Mesendoderm (in vitro differentiated cells): Measurements from ENCODE around the gene RPL19. TPM values are rescaled to one million over a fixed set of nuclear protein-coding genes. Genes with fewer than 3 reads are reported as not detected.
A peak's percentile ranks its signal among the peaks of the same experiment; 100 is the strongest.

Source experiments
- DNase-seq: peaks from one replicate; pipeline ENCODE4 v3.0.0; 2013
- H2AK5ac ChIP-seq: 2 replicates; pipeline ENCODE4 v1.6.1; 2013; ENCODE audit warnings: low read length, inconsistent platforms
- H2BK120ac ChIP-seq: 2 replicates; pipeline ENCODE4 v1.6.1; 2013; ENCODE audit warnings: low read depth, mild to moderate bottlenecking, low read length, moderate library complexity, mixed read lengths
- H2BK15ac ChIP-seq: replicated peaks from 2 replicates; pipeline ENCODE4 v1.6.1; 2013; ENCODE audit warnings: low read depth, mild to moderate bottlenecking, moderate library complexity
- H2BK5ac ChIP-seq: 2 replicates; pipeline ENCODE4 v1.6.1; 2013; ENCODE audit warnings: low read length, inconsistent platforms
- H3K18ac ChIP-seq: 2 replicates; pipeline ENCODE4 v1.6.1; 2013; ENCODE audit warnings: mild to moderate bottlenecking, low read length, mixed read lengths
- H3K23ac ChIP-seq: one replicate; pipeline ENCODE4 v1.6.1; 2013; ENCODE audit warnings: low read length
- H3K27ac ChIP-seq: 2 replicates; pipeline ENCODE4 v1.5.1; 2013; ENCODE audit warnings: low read depth, mild to moderate bottlenecking, inconsistent platforms, low read length, moderate library complexity
- H3K27me3 ChIP-seq: 2 replicates; pipeline ENCODE4 v1.6.1; 2013; ENCODE audit warnings: low read length, control low read depth, mild to moderate bottlenecking, inconsistent platforms; ENCODE audit not compliant: insufficient read depth, poor library complexity
- H3K36me3 ChIP-seq: 2 replicates; pipeline ENCODE4 v1.6.1; 2013; ENCODE audit warnings: low read length, inconsistent platforms; ENCODE audit not compliant: control insufficient read depth, insufficient read depth
- H3K4ac ChIP-seq: one replicate; pipeline ENCODE4 v1.6.1; 2013; ENCODE audit warnings: low read depth, mild to moderate bottlenecking, low read length, moderate library complexity
- H3K4me1 ChIP-seq: 2 replicates; pipeline ENCODE4 v1.6.1; 2013; ENCODE audit warnings: low read depth, low read length, inconsistent platforms; ENCODE audit not compliant: control insufficient read depth
- H3K4me2 ChIP-seq: 2 replicates; pipeline ENCODE4 v1.6.1; 2013; ENCODE audit warnings: low read length
- H3K4me3 ChIP-seq: 2 replicates; pipeline ENCODE4 v1.5.1; 2013; ENCODE audit warnings: mild to moderate bottlenecking, low read length
- H3K56ac ChIP-seq: one replicate; pipeline ENCODE4 v1.6.1; 2013; ENCODE audit warnings: low read length
- H3K79me1 ChIP-seq: 2 replicates; pipeline ENCODE4 v1.6.1; 2013; ENCODE audit warnings: low read length, inconsistent platforms
- H3K79me2 ChIP-seq: 2 replicates; pipeline ENCODE4 v1.6.1; 2013; ENCODE audit warnings: mild to moderate bottlenecking, low read length; ENCODE audit not compliant: control insufficient read depth, insufficient read depth
- H3K9ac ChIP-seq: 2 replicates; pipeline ENCODE4 v1.6.1; 2013; ENCODE audit warnings: low read length, inconsistent platforms
- H4K5ac ChIP-seq: one replicate; pipeline ENCODE4 v1.6.1; 2013; ENCODE audit warnings: low read length
- H4K8ac ChIP-seq: one replicate; pipeline ENCODE4 v1.6.1; 2013; ENCODE audit warnings: low read depth, mild to moderate bottlenecking, control low read depth, low read length, moderate library complexity
- WGBS: extraction: QIAGEN DNeasy Blood & Tissue Kit; methylation state at CpG from one replicate; pipeline ENCODE4 v1.1.7; 2013; ENCODE audit warnings: low lambda C conversion rate, missing lambda C conversion rate; ENCODE audit not compliant: insufficient coverage; ENCODE audit errors: extremely low coverage; 5-methylcytosine and 5-hydroxymethylcytosine counted together
- polyA plus RNA-seq, 2 experiments: library from polyadenylated mRNA; stranded (reverse); fragments of 200-250 nt; gene quantifications; one replicate each; pipeline ENCODE4 v1.2.3, GENCODE V29; 2013

The RPL19 gene
- 2,776 TPM for polyA plus RNA-seq (2013, experiment 1 of 2)
- 2,856 TPM for polyA plus RNA-seq (2013, experiment 2 of 2)

DNA sequence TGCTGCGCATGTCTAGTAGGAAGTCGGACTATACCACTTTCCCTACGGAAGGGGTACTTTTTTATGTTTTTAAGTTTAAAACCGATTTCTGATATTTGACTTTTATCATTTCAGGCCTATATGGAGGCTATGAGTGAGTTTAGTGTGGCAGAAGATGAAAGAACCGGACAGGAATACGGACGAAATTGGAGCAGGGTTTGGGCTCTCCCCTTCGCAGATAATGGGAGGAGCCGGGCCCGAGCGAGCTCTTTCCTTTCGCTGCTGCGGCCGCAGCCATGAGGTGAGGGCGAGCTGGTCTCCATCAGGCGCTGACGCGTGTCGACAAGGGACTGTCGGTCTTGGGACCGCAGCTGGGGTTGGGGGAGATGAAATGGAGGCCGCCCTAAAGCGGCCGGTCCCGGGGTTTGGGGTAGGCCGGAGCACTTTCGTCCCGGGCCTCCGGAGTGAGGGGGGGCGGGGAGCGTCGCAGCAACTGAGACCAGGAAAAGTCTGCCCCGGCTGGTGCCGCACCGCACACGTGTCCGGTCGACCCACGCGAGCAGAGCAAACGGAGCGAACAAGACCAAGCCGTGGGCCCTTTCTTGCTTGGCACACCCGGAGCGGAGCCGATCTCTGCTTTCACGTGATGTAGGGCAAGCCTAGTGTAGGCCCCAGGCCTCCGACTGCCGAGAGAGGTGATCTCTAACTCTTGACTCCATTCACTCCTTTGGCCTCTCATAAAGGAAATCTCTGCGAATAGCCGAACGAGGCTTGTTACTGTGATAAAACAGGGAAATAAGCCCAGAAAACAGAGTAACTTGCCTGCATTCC, at the start of gene RPL19:
RPL19 (plus strand) TSS at position 214 of the 810 bp plus-strand sequence; CDS start at position 276, 62 bp downstream.
- Histone ChIP-seq H2BK15ac (no peak within 1 kb of the TSS), H3K23ac (peak within 1 kb of the TSS; percentile 59)
- no peak for DNase-seq

DNA sequence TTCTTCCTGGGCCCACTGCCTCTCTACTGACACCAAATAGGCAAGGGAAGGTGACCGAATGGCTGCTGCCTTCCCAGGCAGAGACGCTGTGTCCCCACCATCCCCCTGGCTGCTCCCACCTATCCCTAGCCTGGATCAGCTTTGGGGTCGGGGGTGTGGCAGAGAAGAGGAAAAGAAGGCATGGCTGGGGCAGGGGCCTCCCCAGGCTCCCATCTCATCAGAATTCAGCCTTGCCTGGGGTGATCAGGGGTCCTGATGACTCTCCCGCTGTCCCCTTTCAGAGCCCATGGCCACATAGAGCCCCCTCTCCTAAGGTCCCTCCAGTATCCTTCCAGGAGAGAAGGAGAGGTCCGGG, 49.3 kb upstream of the RPL19 start:
- no peak overlapping the region for H3K23ac ChIP-seq
- no peak overlapping the region for H3K27ac ChIP-seq
- no peak overlapping the region for H2BK15ac ChIP-seq
- H3K56ac ChIP-seq: peak overlapping the region; percentile 45
- no peak overlapping the region for H2BK5ac ChIP-seq
- no peak overlapping the region for H2AK5ac ChIP-seq
- peak overlapping the region; percentile 15 for H3K4me2 ChIP-seq
- no peaks in the 10 kb centered on the region for H3K79me1 ChIP-seq
- no peak overlapping the region for H3K18ac ChIP-seq
- peaks cover 6% of the 10 kb centered on the region for H3K27me3 ChIP-seq
- no peaks in the 10 kb centered on the region for H3K79me2 ChIP-seq
- DNase-seq: no peak
- no peaks in the 10 kb centered on the region for H3K36me3 ChIP-seq
- no peak overlapping the region for H3K4ac ChIP-seq
- no peak overlapping the region for H3K9ac ChIP-seq
- WGBS: no CpG with 5 or more reads among the region's 5 CpGs
- H2BK120ac ChIP-seq: no peak overlapping the region
- no peak overlapping the region for H4K8ac ChIP-seq
- no peak overlapping the region for H4K5ac ChIP-seq
- H3K4me3 ChIP-seq: no peak overlapping the region
- peaks cover 2% of the 10 kb centered on the region for H3K4me1 ChIP-seq

More for the DNA sequence above, at the start of gene RPL19:
- H3K4me2 ChIP-seq: peak within 1 kb of the TSS; percentile 90
- H4K8ac ChIP-seq: no peak within 1 kb of the TSS
- peak within 1 kb of the TSS; percentile 96 for H3K18ac ChIP-seq
- H3K79me2 ChIP-seq: peaks cover 34% of the 10 kb centered on the region
- peak within 1 kb of the TSS; percentile 47 for H2BK120ac ChIP-seq
- H3K4me1 ChIP-seq: peaks cover 9% of the 10 kb centered on the region
- H2AK5ac ChIP-seq: peak within 1 kb of the TSS; percentile 31
- no CpG with 5 or more reads among the region's 52 CpGs for WGBS
- H3K4ac ChIP-seq: peak within 1 kb of the TSS; percentile 77
- H3K36me3 ChIP-seq: peaks cover 16% of the 10 kb centered on the region
- H3K56ac ChIP-seq: peak within 1 kb of the TSS; percentile 91
- H3K4me3 ChIP-seq: peak within 1 kb of the TSS; percentile 95
- peak within 1 kb of the TSS; percentile 54 for H2BK5ac ChIP-seq
- peak within 1 kb of the TSS; percentile 77 for H4K5ac ChIP-seq
- peak within 1 kb of the TSS; percentile 99 for H3K9ac ChIP-seq
- H3K27ac ChIP-seq: peak within 1 kb of the TSS; percentile 17
- no peaks in the 10 kb centered on the region for H3K27me3 ChIP-seq
- peaks cover 20% of the 10 kb centered on the region for H3K79me1 ChIP-seq

- no peak within 1 kb of the TSS for H2BK120ac ChIP-seq
- no peaks in the 10 kb centered on the region for H3K79me1 ChIP-seq
- peak within 1 kb of the TSS; percentile 67 for H3K4me2 ChIP-seq
- H3K36me3 ChIP-seq: no peaks in the 10 kb centered on the region
- H3K9ac ChIP-seq: peak within 1 kb of the TSS; percentile 49
- no peak within 1 kb of the TSS for H3K4ac ChIP-seq
- H3K4me3 ChIP-seq: peak within 1 kb of the TSS; percentile 12
- whole genome bisulfite sequencing: no CpG with 5 or more reads among the region's 68 CpGs
- peaks cover 6% of the 10 kb centered on the region for H3K27me3 ChIP-seq
- H3K27ac ChIP-seq: no peak within 1 kb of the TSS
- H4K5ac ChIP-seq: no peak within 1 kb of the TSS
- no peaks in the 10 kb centered on the region for H3K79me2 ChIP-seq
- DNase-seq: no peak
- H2BK5ac ChIP-seq: no peak within 1 kb of the TSS
- H3K56ac ChIP-seq: peak within 1 kb of the TSS; percentile 71
- no peak within 1 kb of the TSS for H2AK5ac ChIP-seq
- no peak within 1 kb of the TSS for H4K8ac ChIP-seq
- no peak within 1 kb of the TSS for H2BK15ac ChIP-seq
- H3K23ac ChIP-seq: no peak within 1 kb of the TSS
- H3K4me1 ChIP-seq: peaks cover 2% of the 10 kb centered on the region
- H3K18ac ChIP-seq: no peak within 1 kb of the TSS
These were observed 48.7 kb upstream of the RPL19 start, which contains the start of gene PLXDC1 for GRCh38 chr17:39151150-39151942. Gene PLXDC1, minus strand, starts transcription at chr17:39151637. Its CDS starts 200 bp downstream, at chr17:39151437.

DNA sequence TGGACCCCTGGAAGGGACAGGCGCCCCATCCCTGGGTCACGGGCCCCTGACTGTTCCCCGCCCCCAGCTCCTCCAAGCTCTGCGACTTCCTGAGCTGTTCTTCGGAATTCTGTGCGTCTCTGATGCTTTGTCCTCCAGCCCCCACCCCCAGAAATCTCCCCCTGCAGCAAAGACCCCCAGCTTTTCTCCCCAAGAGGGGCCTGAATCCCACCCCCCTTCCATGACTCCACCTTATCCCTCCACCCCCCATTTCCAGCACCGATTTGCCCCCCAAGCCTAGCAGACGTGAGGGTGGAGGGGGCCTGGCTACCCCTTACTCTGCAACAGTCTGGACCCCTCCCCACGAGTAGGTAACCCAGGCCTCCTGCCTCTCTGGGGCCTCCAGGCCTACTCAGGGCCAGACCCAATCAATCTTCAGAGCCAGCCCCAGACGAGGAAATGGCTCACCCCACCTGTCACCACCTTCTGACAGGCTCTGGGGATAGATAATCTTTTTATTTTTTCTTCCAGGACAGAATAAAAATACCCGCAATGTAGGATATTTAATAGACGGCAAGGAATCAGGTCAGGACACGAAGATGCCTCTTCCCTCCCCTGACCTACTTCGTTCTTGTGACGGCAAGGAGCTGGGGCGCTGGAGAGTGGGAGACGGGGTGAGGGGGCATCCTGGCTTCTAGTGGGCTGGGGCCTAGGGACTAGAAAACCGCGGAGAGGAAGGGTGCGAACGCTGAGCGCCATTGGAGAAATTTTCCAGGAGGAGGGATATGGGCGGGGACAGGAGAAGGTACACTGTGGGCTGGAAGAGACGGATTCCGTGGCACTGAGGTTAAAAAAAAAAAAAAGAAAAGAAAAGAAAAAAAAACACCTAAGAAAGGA, 47.9 kb upstream of the RPL19 start:
- H3K27me3 ChIP-seq: peaks cover 6% of the 10 kb centered on the region
- DNase-seq: no peak
- no peak overlapping the region for H3K27ac ChIP-seq
- no peaks in the 10 kb centered on the region for H3K79me1 ChIP-seq
- H3K4me3 ChIP-seq: peak overlapping the region; percentile 26
- peak overlapping the region; percentile 67 for H3K4me2 ChIP-seq
- no peak overlapping the region for H4K8ac ChIP-seq
- no peak overlapping the region for H3K4ac ChIP-seq
- no peak overlapping the region for H2BK15ac ChIP-seq
- peaks cover 2% of the 10 kb centered on the region for H3K4me1 ChIP-seq
- H3K23ac ChIP-seq: no peak overlapping the region
- no peaks in the 10 kb centered on the region for H3K79me2 ChIP-seq
- H4K5ac ChIP-seq: no peak overlapping the region
- H2BK5ac ChIP-seq: no peak overlapping the region
- peak overlapping the region; percentile 56 for H3K9ac ChIP-seq
- H2BK120ac ChIP-seq: no peak overlapping the region
- no peaks in the 10 kb centered on the region for H3K36me3 ChIP-seq
- H3K56ac ChIP-seq: peak overlapping the region; percentile 71
- WGBS: no CpG with 5 or more reads among the region's 25 CpGs
- H2AK5ac ChIP-seq: no peak overlapping the region
- H3K18ac ChIP-seq: no peak overlapping the region

DNA sequence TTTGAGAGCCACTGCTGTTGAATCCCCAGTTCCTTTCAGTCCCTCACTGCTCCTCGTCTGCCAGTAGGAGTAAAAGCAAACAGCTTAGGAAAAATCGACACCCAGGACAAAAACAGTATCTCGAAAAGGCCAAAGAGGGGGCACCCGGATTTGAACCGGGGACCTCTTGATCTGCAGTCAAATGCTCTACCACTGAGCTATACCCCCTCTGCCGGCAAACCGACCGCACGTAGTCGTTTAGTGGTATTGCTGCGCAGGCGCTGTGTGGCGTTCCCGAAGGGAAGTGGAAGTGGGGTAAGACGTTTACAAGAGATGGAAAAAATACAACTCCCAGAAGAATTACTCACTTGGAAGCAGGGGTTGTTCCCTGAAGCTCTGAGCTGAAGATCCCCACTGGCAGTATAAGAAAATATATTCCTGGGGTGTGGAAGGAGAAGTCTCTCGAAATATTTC, 46.5 kb upstream of the RPL19 start:
- no peak overlapping the region for H3K27ac ChIP-seq
- no peaks in the 10 kb centered on the region for H3K36me3 ChIP-seq
- H3K4ac ChIP-seq: no peak overlapping the region
- no peak overlapping the region for H2AK5ac ChIP-seq
- H4K8ac ChIP-seq: no peak overlapping the region
- no peak overlapping the region for H2BK120ac ChIP-seq
- H4K5ac ChIP-seq: no peak overlapping the region
- peaks cover 2% of the 10 kb centered on the region for H3K4me1 ChIP-seq
- peak overlapping the region; percentile 74 for H3K4me3 ChIP-seq
- no peaks in the 10 kb centered on the region for H3K79me1 ChIP-seq
- peak; percentile 96 for DNase-seq
- H3K79me2 ChIP-seq: no peaks in the 10 kb centered on the region
- no peak overlapping the region for H2BK15ac ChIP-seq
- H3K23ac ChIP-seq: no peak overlapping the region
- H3K27me3 ChIP-seq: peaks cover 6% of the 10 kb centered on the region
- H3K9ac ChIP-seq: peak overlapping the region; percentile 69
- H3K56ac ChIP-seq: peak overlapping the region; percentile 74
- WGBS: no CpG with 5 or more reads among the region's 16 CpGs
- no peak overlapping the region for H3K18ac ChIP-seq
- H2BK5ac ChIP-seq: no peak overlapping the region
- H3K4me2 ChIP-seq: peak overlapping the region; percentile 27
